Mesendoderm (in vitro differentiated cells): ENCODE data around the gene SNX6.
"Not testable (repeated sequence)": the region's sequence is repeated elsewhere in the genome, so short reads cannot be mapped to it uniquely, and the experiment has no call there.

Experiments
- DNase-seq: peaks from one replicate; pipeline ENCODE4 v3.0.0; 2013
- H2AK5ac ChIP-seq: 2 replicates; pipeline ENCODE4 v1.6.1; 2013; ENCODE audit warnings: low read length, inconsistent platforms
- H2BK120ac ChIP-seq: 2 replicates; pipeline ENCODE4 v1.6.1; 2013; ENCODE audit warnings: low read depth, mild to moderate bottlenecking, low read length, moderate library complexity, mixed read lengths
- H2BK15ac ChIP-seq: replicated peaks from 2 replicates; pipeline ENCODE4 v1.6.1; 2013; ENCODE audit warnings: low read depth, mild to moderate bottlenecking, moderate library complexity
- H2BK5ac ChIP-seq: 2 replicates; pipeline ENCODE4 v1.6.1; 2013; ENCODE audit warnings: low read length, inconsistent platforms
- H3K18ac ChIP-seq: 2 replicates; pipeline ENCODE4 v1.6.1; 2013; ENCODE audit warnings: mild to moderate bottlenecking, low read length, mixed read lengths
- H3K23ac ChIP-seq: one replicate; pipeline ENCODE4 v1.6.1; 2013; ENCODE audit warnings: low read length
- H3K27ac ChIP-seq: 2 replicates; pipeline ENCODE4 v1.5.1; 2013; ENCODE audit warnings: low read depth, mild to moderate bottlenecking, inconsistent platforms, low read length, moderate library complexity
- H3K27me3 ChIP-seq: 2 replicates; pipeline ENCODE4 v1.6.1; 2013; ENCODE audit warnings: low read length, control low read depth, mild to moderate bottlenecking, inconsistent platforms; ENCODE audit not compliant: insufficient read depth, poor library complexity
- H3K36me3 ChIP-seq: 2 replicates; pipeline ENCODE4 v1.6.1; 2013; ENCODE audit warnings: low read length, inconsistent platforms; ENCODE audit not compliant: control insufficient read depth, insufficient read depth
- H3K4ac ChIP-seq: one replicate; pipeline ENCODE4 v1.6.1; 2013; ENCODE audit warnings: low read depth, mild to moderate bottlenecking, low read length, moderate library complexity
- H3K4me1 ChIP-seq: 2 replicates; pipeline ENCODE4 v1.6.1; 2013; ENCODE audit warnings: low read depth, low read length, inconsistent platforms; ENCODE audit not compliant: control insufficient read depth
- H3K4me2 ChIP-seq: 2 replicates; pipeline ENCODE4 v1.6.1; 2013; ENCODE audit warnings: low read length
- H3K4me3 ChIP-seq: 2 replicates; pipeline ENCODE4 v1.5.1; 2013; ENCODE audit warnings: mild to moderate bottlenecking, low read length
- H3K56ac ChIP-seq: one replicate; pipeline ENCODE4 v1.6.1; 2013; ENCODE audit warnings: low read length
- H3K79me1 ChIP-seq: 2 replicates; pipeline ENCODE4 v1.6.1; 2013; ENCODE audit warnings: low read length, inconsistent platforms
- H3K79me2 ChIP-seq: 2 replicates; pipeline ENCODE4 v1.6.1; 2013; ENCODE audit warnings: mild to moderate bottlenecking, low read length; ENCODE audit not compliant: control insufficient read depth, insufficient read depth
- H3K9ac ChIP-seq: 2 replicates; pipeline ENCODE4 v1.6.1; 2013; ENCODE audit warnings: low read length, inconsistent platforms
- H4K5ac ChIP-seq: one replicate; pipeline ENCODE4 v1.6.1; 2013; ENCODE audit warnings: low read length
- H4K8ac ChIP-seq: one replicate; pipeline ENCODE4 v1.6.1; 2013; ENCODE audit warnings: low read depth, mild to moderate bottlenecking, control low read depth, low read length, moderate library complexity
- WGBS: extraction: QIAGEN DNeasy Blood & Tissue Kit; methylation state at CpG from one replicate; pipeline ENCODE4 v1.1.7; 2013; ENCODE audit warnings: low lambda C conversion rate, missing lambda C conversion rate; ENCODE audit not compliant: insufficient coverage; ENCODE audit errors: extremely low coverage; 5-methylcytosine and 5-hydroxymethylcytosine counted together

SNX6 gene

DNA sequence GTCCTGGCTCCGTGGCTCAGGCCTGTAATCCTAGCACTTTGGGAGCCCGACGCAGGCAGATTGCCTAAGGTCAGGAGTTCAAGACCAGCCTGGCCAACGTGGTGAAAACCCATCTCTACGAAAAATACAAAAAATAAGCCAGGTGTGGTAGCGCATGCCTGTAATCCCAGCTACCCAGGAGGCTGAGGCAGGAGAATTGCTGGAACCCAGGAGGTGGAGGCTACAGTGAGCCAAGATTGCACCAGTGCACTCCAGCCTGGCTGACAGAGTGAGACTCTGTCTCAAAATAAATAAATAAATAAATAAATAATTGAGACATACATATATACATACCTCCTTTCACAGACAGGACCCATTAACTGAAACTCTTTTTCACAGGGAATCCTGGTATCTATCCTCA, 91.9 kb downstream of the SNX6 start:
- H4K8ac ChIP-seq, H2BK120ac ChIP-seq, H3K4ac ChIP-seq, H2BK5ac ChIP-seq, H3K27me3 ChIP-seq, DNase-seq, H3K79me1 ChIP-seq, H3K36me3 ChIP-seq, H3K9ac ChIP-seq, H2BK15ac ChIP-seq, H4K5ac ChIP-seq, H3K4me3 ChIP-seq, H3K18ac ChIP-seq, H3K79me2 ChIP-seq, H3K56ac ChIP-seq, H3K23ac ChIP-seq, H2AK5ac ChIP-seq, H3K27ac ChIP-seq, H3K4me1 ChIP-seq, H3K4me2 ChIP-seq: not testable (repeated sequence)
- no CpG with 5 or more reads among the region's 6 CpGs for WGBS

DNA sequence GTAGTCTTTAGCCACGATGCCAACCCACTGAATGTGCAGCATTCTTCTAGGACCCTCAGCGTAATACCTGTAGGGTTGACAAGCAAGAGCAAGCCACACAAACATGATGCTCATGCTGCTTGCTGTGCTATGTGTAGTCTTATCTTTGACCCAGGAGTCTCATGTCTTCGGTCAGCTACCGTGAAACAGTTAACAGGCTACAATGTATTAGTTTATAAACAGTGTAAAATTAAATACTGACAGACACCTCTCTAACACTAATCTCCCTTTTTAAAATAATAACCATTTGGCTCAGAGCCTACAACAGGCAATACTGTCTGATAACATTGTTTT, 92.3 kb downstream of the SNX6 start:
- Histone ChIP-seq H2BK5ac (no peak overlapping the region), H3K18ac (no peak overlapping the region), H3K56ac (no peak overlapping the region), H3K23ac (no peak overlapping the region), H3K9ac (no peak overlapping the region), H4K5ac (no peak overlapping the region), H3K36me3 (no peaks in the 10 kb centered on the region), H3K79me1 (peaks cover 4% of the 10 kb centered on the region), H3K4me3 (no peak overlapping the region), H4K8ac (no peak overlapping the region), H2BK120ac (no peak overlapping the region), H3K4me2 (no peak overlapping the region), H3K79me2 (peaks cover 7% of the 10 kb centered on the region), H2AK5ac (no peak overlapping the region), H3K4me1 (no peaks in the 10 kb centered on the region), H3K27ac (no peak overlapping the region), H3K27me3 (no peaks in the 10 kb centered on the region), H2BK15ac (no peak overlapping the region), H3K4ac (no peak overlapping the region)
- whole genome bisulfite sequencing = no CpG with 5 or more reads among the region's 4 CpGs
- no peak for DNase-seq

DNA sequence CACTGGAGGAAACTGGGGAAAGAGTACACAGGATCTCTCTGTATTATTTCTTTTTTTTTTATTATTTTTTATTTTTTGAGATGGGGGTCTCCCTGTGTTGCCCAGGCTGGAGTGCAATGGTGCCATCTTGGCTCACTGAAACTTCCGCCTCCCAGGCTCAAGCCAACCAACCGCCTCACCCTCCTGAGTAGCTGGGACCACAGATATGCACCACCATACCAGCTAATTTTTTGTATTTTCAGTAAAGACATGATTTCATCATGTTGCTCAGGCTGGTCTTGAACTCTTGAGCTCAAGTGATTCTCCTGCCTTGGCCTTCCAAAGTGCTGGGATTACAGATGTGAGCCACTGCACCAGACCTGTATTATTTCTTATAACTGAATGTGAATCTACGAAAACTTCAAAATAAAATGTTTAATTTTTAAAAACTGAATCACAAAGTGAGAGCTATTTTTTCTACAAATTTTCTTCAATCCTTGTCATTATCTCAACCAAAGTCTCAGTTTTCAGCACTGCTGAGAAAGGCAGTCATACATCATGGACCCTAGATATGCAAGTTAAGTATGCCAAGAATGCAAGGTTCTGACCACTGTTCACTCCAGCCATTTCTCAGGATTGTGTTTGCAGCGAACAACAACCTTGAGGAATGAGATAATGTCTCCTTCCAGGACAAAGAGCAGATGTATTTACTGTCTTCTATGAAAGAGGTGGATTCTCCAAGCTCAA, 92.8 kb downstream of the SNX6 start:
- Histone ChIP-seq H3K56ac (no peak overlapping the region), H2BK120ac (no peak overlapping the region), H3K4me3 (no peak overlapping the region), H4K5ac (no peak overlapping the region), H3K36me3 (no peaks in the 10 kb centered on the region), H3K4me1 (no peaks in the 10 kb centered on the region), H4K8ac (no peak overlapping the region), H2AK5ac (no peak overlapping the region), H3K79me1 (peaks cover 4% of the 10 kb centered on the region), H3K4me2 (no peak overlapping the region), H2BK5ac (no peak overlapping the region), H2BK15ac (no peak overlapping the region), H3K79me2 (peaks cover 7% of the 10 kb centered on the region), H3K27me3 (no peaks in the 10 kb centered on the region), H3K9ac (no peak overlapping the region), H3K4ac (no peak overlapping the region), H3K18ac (no peak overlapping the region), H3K23ac (no peak overlapping the region), H3K27ac (no peak overlapping the region)
- WGBS = no CpG with 5 or more reads among the region's 4 CpGs
- DNase-seq = peak; percentile 74

DNA sequence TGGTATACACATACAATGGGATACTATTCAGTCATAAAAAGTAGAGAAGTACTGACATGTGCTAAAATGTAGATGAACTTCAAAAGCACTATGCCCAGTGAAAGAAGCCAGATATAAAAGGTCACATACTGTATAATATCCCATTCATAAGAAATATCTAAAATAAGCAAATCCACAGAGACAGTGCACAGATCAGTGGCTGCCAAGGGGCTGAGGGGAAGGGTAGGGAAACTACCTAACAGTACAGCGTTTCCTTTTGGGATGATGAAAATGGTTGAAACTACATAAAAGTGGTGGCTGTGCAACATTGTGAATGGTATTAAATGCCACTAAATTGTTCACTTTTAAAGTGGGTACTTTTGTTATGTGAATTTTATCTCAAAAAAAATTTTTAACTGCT, 102.4 kb downstream of the SNX6 start:
- Histone ChIP-seq H3K9ac (no peak overlapping the region), H3K4me2 (no peak overlapping the region), H3K18ac (no peak overlapping the region), H3K36me3 (peaks cover under 1% of the 10 kb centered on the region), H4K8ac (no peak overlapping the region), H3K79me2 (no peaks in the 10 kb centered on the region), H2BK15ac (no peak overlapping the region), H3K23ac (no peak overlapping the region), H2AK5ac (no peak overlapping the region), H3K56ac (no peak overlapping the region), H2BK120ac (no peak overlapping the region), H4K5ac (no peak overlapping the region), H3K4me3 (no peak overlapping the region), H2BK5ac (no peak overlapping the region), H3K4me1 (no peaks in the 10 kb centered on the region), H3K79me1 (no peaks in the 10 kb centered on the region), H3K27ac (no peak overlapping the region), H3K4ac (no peak overlapping the region), H3K27me3 (no peaks in the 10 kb centered on the region)
- WGBS = no CpG with 5 or more reads among the region's 1 CpG
- no peak for DNase-seq

DNA sequence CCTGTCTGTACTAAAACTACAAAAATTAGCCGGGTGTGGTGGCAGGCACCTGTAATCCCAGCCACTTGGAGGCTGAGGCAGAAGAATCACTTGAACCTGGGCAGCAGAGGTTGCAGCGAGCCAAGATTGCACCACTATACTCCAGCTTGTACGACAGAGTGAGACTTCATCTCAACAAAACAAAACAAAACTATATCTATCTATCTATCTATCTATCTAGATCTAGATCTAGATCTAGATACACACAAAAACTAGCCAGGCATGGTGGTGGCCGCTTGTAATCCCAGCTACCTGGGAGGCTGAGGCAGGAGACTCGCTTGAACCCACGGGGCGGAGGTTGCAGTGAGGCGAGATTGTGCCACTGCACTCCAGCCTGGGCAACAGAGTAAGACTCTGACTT, 105.7 kb downstream of the SNX6 start:
- not testable (repeated sequence) for H4K5ac ChIP-seq, H3K23ac ChIP-seq, H2BK5ac ChIP-seq, H3K9ac ChIP-seq, DNase-seq, H3K56ac ChIP-seq, H3K27me3 ChIP-seq, H2AK5ac ChIP-seq, H3K4me1 ChIP-seq, H3K79me2 ChIP-seq, H3K4me3 ChIP-seq, H2BK120ac ChIP-seq, H2BK15ac ChIP-seq, H3K18ac ChIP-seq, H3K79me1 ChIP-seq, H3K4ac ChIP-seq, H3K4me2 ChIP-seq, H3K36me3 ChIP-seq, H4K8ac ChIP-seq, H3K27ac ChIP-seq
- WGBS = no CpG with 5 or more reads among the region's 8 CpGs

GRCh38 chr14:34522496-34522895, 107.5 kb downstream of the SNX6 start:
- no peaks in the 10 kb centered on the region for H3K27me3 ChIP-seq
- H3K36me3 ChIP-seq = peaks cover 2% of the 10 kb centered on the region
- no CpG with 5 or more reads among the region's 2 CpGs for WGBS

More at GRCh38 chr14:34522496-34522895, 107.5 kb downstream of the SNX6 start:
- Histone ChIP-seq H2BK120ac (no peak overlapping the region), H3K56ac (no peak overlapping the region), H3K79me1 (no peaks in the 10 kb centered on the region), H4K5ac (no peak overlapping the region), H2BK15ac (no peak overlapping the region), H3K23ac (no peak overlapping the region), H3K4me3 (no peak overlapping the region), H3K79me2 (no peaks in the 10 kb centered on the region), H2BK5ac (no peak overlapping the region), H3K4me2 (no peak overlapping the region), H3K4ac (no peak overlapping the region), H3K9ac (no peak overlapping the region), H2AK5ac (no peak overlapping the region), H4K8ac (no peak overlapping the region), H3K27ac (no peak overlapping the region), H3K18ac (no peak overlapping the region), H3K4me1 (no peaks in the 10 kb centered on the region)
- DNase-seq = no peak
